GM12875 (cell line): Measurements from ENCODE around the gene CNOT2.

Experiments used
- H3K4me3 ChIP-seq: one replicate; pipeline ENCODE4 v1.5.1; 2011; ENCODE audit warnings: low read depth, low read length, control low read depth
- CTCF ChIP-seq: IDR thresholded peaks from 2 replicates; pipeline ENCODE4 v1.5.1; 2011; ENCODE audit warnings: low read depth, mild to moderate bottlenecking, control low read depth, inconsistent platforms, low read length, moderate library complexity, borderline replicate concordance; ENCODE audit not compliant: insufficient read depth

The CNOT2 gene

GRCh38 chr12:70393787-70394499, 150.7 kb downstream of the CNOT2 start:
- no peak overlapping the region for H3K4me3 ChIP-seq
- no peak for TF ChIP-seq CTCF

- no peak overlapping the region for H3K4me3 ChIP-seq
- no peak for TF ChIP-seq CTCF
These were observed 154.8 kb downstream of the CNOT2 start for GRCh38 chr12:70398002-70398401.

- TF ChIP-seq CTCF = no peak
- no peak overlapping the region for H3K4me3 ChIP-seq
These were observed 155.6 kb downstream of the CNOT2 start for GRCh38 chr12:70398862-70399261.

- no peak overlapping the region for H3K4me3 ChIP-seq
- no peak for TF ChIP-seq CTCF
These were observed 156.1 kb downstream of the CNOT2 start for GRCh38 chr12:70399311-70399710.

GRCh38 chr12:70400124-70400523, 156.9 kb downstream of the CNOT2 start:
- no peak overlapping the region for H3K4me3 ChIP-seq

GRCh38 chr12:70402597-70402996, 159.4 kb downstream of the CNOT2 start:
- no peak overlapping the region for H3K4me3 ChIP-seq
- TF ChIP-seq CTCF = no peak

More at GRCh38 chr12:70400124-70400523, 156.9 kb downstream of the CNOT2 start:
- TF ChIP-seq CTCF = no peak

GRCh38 chr12:70403826-70404225, 160.6 kb downstream of the CNOT2 start:
- no peak for TF ChIP-seq CTCF
- H3K4me3 ChIP-seq = no peak overlapping the region
